ENCODE measurements around the gene FAM219B.
"Not testable (repeated sequence)": the region's sequence is repeated elsewhere in the genome, so short reads cannot be mapped to it uniquely, and the experiment has no call there.

Gene FAM219B

GRCh38 chr15:74903676-74904075 is 3.0 kb downstream of the FAM219B start:
- no peak for DNase-seq (ENCODE audit: low read depth in 2 of 2)

- DNase-seq (ENCODE audit: low read depth in 2 of 2) = no peak
These were observed 4.2 kb downstream of the FAM219B start for GRCh38 chr15:74902295-74903075.

GRCh38 chr15:74901612-74902063 is 5.0 kb downstream of the FAM219B start:
- DNase-seq (ENCODE audit: low read depth in 2 of 2) = peak; percentile 32 to 52

- no peak for DNase-seq (ENCODE audit: low read depth in 2 of 2)
These were observed 9.3 kb downstream of the FAM219B start for GRCh38 chr15:74897300-74897701.

GRCh38 chr15:74896316-74896715 is 10.3 kb downstream of the FAM219B start:
- DNase-seq (ENCODE audit: low read depth in 2 of 2) = no peak

- DNase-seq (ENCODE audit: low read depth in 2 of 2) = no peak
These were observed 10.8 kb downstream of the FAM219B start for GRCh38 chr15:74895830-74896229.

- DNase-seq (ENCODE audit: low read depth in 2 of 2) = not testable (repeated sequence)
These were observed 12.3 kb downstream of the FAM219B start for GRCh38 chr15:74894383-74894782.

GRCh38 chr15:74893627-74894026 is 13.0 kb downstream of the FAM219B start:
- DNase-seq (ENCODE audit: low read depth in 2 of 2) = no peak

GRCh38 chr15:74892931-74893330 is 13.7 kb downstream of the FAM219B start:
- DNase-seq (ENCODE audit: low read depth in 2 of 2) = no peak

- DNase-seq (ENCODE audit: low read depth in 2 of 2) = no peak
These were observed 14.3 kb downstream of the FAM219B start for GRCh38 chr15:74892313-74892712.

- DNase-seq (ENCODE audit: low read depth in 2 of 2) = no peak
These were observed 15.2 kb downstream of the FAM219B start for GRCh38 chr15:74891469-74891868.

GRCh38 chr15:74890665-74890960 is 16.0 kb downstream of the FAM219B start:
- DNase-seq (ENCODE audit: low read depth in 2 of 2) = no peak

- DNase-seq (ENCODE audit: low read depth in 2 of 2) = peak; percentile 86 to 89
These were observed 16.6 kb downstream of the FAM219B start, which contains the start of gene MPI for GRCh38 chr15:74889883-74890664. TSS of gene MPI (plus strand) at chr15:74890042. CDS start at chr15:74890074, 32 bp downstream.

GRCh38 chr15:74889390-74889882 is 17.2 kb downstream of the FAM219B start:
- no peak for DNase-seq (ENCODE audit: low read depth in 2 of 2)

- no peak for DNase-seq (ENCODE audit: low read depth in 2 of 2)
These were observed 17.9 kb downstream of the FAM219B start for GRCh38 chr15:74888716-74889115.

- DNase-seq (ENCODE audit: low read depth in 2 of 2) = not testable (repeated sequence)
These were observed 19.0 kb downstream of the FAM219B start for GRCh38 chr15:74887537-74888193.

GRCh38 chr15:74885461-74885860 is 21.2 kb downstream of the FAM219B start:
- DNase-seq (ENCODE audit: low read depth in 2 of 2) = no peak

GRCh38 chr15:74884428-74885223 is 22.0 kb downstream of the FAM219B start:
- no peak for DNase-seq (ENCODE audit: low read depth in 2 of 2)

GRCh38 chr15:74882528-74882927 is 24.1 kb downstream of the FAM219B start:
- no peak for DNase-seq (ENCODE audit: low read depth in 2 of 2)

- DNase-seq (ENCODE audit: low read depth in 2 of 2) = no peak
These were observed 28.4 kb downstream of the FAM219B start for GRCh38 chr15:74878273-74878672.

GRCh38 chr15:74873756-74874424 is 32.8 kb downstream of the FAM219B start:
- DNase-seq (ENCODE audit: low read depth in 2 of 2) = no peak
